SK-N-SH treated with all-trans-retinoic acid at 6 μM for 48 hours (cell line): ENCODE results near the gene ZNF431.

Source experiments
- ARNTL ChIP-seq: fragments of 450-650 bp; formaldehyde crosslinking; IDR thresholded peaks from 2 replicates; pipeline ENCODE4 v1.5.0; 2020; ENCODE audit warnings: low read depth, mild to moderate bottlenecking, moderate library complexity, borderline replicate concordance
- BACH2 ChIP-seq: fragments of 250-450 bp; sonication (Bioruptor Pico); IDR thresholded peaks from 2 replicates; pipeline ENCODE4 v1.9.0; 2021; ENCODE audit warnings: mild to moderate bottlenecking, borderline replicate concordance
- CSDC2 ChIP-seq: fragments of 250-450 bp; sonication (Bioruptor Pico); IDR thresholded peaks from 2 replicates; pipeline ENCODE4 v1.5.0; 2020; ENCODE audit warnings: mild to moderate bottlenecking, moderate library complexity
- PATZ1 ChIP-seq: fragments of 250-450 bp; sonication (Bioruptor Pico); IDR thresholded peaks from 2 replicates; pipeline ENCODE4 v1.8.0; 2020; ENCODE audit warnings: mild to moderate bottlenecking, moderate library complexity, borderline replicate concordance
- SNAI2 ChIP-seq: fragments of 250-450 bp; sonication (Bioruptor Pico); IDR thresholded peaks from 2 replicates; pipeline ENCODE4 v1.5.0; 2020; ENCODE audit warnings: mild to moderate bottlenecking, moderate library complexity
- TCF4 ChIP-seq: fragments of 250-450 bp; sonication (Bioruptor Pico); IDR thresholded peaks from 2 replicates; pipeline ENCODE4 v1.8.0; 2021; ENCODE audit warnings: mild to moderate bottlenecking, moderate library complexity, borderline replicate concordance
- ZFP30 ChIP-seq: fragments of 450-650 bp; formaldehyde crosslinking; IDR thresholded peaks from 2 replicates; pipeline ENCODE4 v1.5.0; 2022; ENCODE audit warnings: mild to moderate bottlenecking, moderate library complexity

- no peak for TF ChIP-seq TCF4
- TF ChIP-seq SNAI2 = no peak
- TF ChIP-seq ARNTL (CRISPR knock-in tag) = no peak
- no peak for TF ChIP-seq PATZ1
- no peak for TF ChIP-seq CSDC2 (CRISPR knock-in tag)
- TF ChIP-seq ZFP30 (CRISPR knock-in tag) = no peak
- no peak for TF ChIP-seq BACH2 (CRISPR knock-in tag)
Observed at GRCh38 chr19:21128901-21129698, 12.7 kb upstream of the ZNF431 start.
